ENCODE data around the gene TMEM182. TPM values are rescaled to one million over a fixed set of nuclear protein-coding genes. Genes with fewer than 3 reads are reported as not detected.

The TMEM182 gene
- total RNA-seq, 2 experiments from 2014 or later: 2.0 to 2.7 TPM

GRCh38 chr2:102839668-102840388 lies 78.0 kb downstream of the TMEM182 start:
- ChIA-PET POLR2A (no interaction called here), CTCF (interaction anchor here (0.6 to 1.1 kb wide), 2 partner anchors 24 to 34 kb away, joined by 3 read pairs; no protein-coding TSS in a partner anchor)
- no peaks in the 10 kb centered on the region for H3K27me3 Mint-ChIP-seq
- Histone ChIP-seq H3K4me1 (ENCODE audit: insufficient read depth, low read length) (no peaks in the 10 kb centered on the region), H3K27ac (ENCODE audit: low read depth in 1 of 2, low read length in 2 of 2) (no peak overlapping the region), H3K4me3 (ENCODE audit: low read length) (no peak overlapping the region), H3K27me3 (ENCODE audit: control insufficient read depth in 1 of 2, insufficient read depth in 2 of 2, low read length in 2 of 2) (no peaks in the 10 kb centered on the region), H3K36me3 (ENCODE audit: insufficient read depth, low read length) (no peaks in the 10 kb centered on the region), H3K9me3 (ENCODE audit: control insufficient read depth in 1 of 2, insufficient read depth in 1 of 2, low read length in 2 of 2) (no peaks in the 10 kb centered on the region)
- H3K9me3 Mint-ChIP-seq: no peaks in the 10 kb centered on the region
- no peaks in the 10 kb centered on the region for H3K36me3 Mint-ChIP-seq (ENCODE audit: low read depth)
- DNase-seq (peak in 6 of 14 experiments; percentile 6 to 50 (median 28)), ATAC-seq (ENCODE audit: poor library complexity) (no peak)
- TF ChIP-seq, protein P1, sequence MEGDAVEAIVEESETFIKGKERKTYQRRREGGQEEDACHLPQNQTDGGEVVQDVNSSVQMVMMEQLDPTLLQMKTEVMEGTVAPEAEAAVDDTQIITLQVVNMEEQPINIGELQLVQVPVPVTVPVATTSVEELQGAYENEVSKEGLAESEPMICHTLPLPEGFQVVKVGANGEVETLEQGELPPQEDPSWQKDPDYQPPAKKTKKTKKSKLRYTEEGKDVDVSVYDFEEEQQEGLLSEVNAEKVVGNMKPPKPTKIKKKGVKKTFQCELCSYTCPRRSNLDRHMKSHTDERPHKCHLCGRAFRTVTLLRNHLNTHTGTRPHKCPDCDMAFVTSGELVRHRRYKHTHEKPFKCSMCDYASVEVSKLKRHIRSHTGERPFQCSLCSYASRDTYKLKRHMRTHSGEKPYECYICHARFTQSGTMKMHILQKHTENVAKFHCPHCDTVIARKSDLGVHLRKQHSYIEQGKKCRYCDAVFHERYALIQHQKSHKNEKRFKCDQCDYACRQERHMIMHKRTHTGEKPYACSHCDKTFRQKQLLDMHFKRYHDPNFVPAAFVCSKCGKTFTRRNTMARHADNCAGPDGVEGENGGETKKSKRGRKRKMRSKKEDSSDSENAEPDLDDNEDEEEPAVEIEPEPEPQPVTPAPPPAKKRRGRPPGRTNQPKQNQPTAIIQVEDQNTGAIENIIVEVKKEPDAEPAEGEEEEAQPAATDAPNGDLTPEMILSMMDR (IDR thresholded peaks at IDR 0.05): peak; percentile 97
- no peak overlapping the region for H3K27ac Mint-ChIP-seq
- H3K4me3 Mint-ChIP-seq: no peak overlapping the region
- H3K4me1 Mint-ChIP-seq (ENCODE audit: low read depth): no peaks in the 10 kb centered on the region
- intact Hi-C loops (cut with DNase I, micrococcal nuclease): loop anchor here in 1 of 2 experiments (5.0 kb wide), 1 partner anchor 1607 kb away; no protein-coding TSS in a partner anchor

DNA sequence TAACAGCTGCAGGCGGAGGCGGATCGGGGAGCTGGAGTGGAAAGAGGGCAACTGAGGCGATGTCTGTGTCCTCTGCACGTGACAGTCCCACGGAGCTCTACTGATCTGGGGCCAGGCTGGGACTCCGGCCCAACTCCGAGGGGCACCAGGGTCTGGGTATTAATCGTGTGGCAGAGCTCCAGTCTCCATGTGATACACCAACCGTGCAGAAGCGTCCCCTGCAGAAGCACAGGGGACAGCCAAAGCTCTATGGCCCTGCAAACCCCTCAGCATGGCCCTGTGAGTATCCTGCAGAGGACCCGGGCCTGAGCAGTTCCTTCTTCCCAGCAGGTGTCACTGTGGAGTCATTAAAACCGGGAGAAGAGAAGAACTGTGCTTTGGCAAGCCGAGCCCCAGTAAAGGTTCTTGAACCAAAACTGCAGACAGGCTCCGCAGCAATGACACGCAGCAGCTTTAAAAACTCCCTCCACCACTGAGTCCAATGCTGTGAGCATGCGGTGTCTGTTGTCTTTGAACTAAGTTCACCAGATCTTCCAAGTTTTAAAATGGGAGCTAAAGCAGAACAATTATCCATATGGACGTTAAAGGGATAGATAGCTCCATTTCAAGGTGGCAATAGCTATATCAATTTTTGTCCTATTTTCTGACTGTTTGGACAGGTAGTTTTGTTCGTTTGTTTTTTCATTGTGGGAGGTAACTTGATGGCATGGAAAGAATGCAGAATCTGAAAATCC lies 79.4 kb downstream of the TMEM182 start:
- no peaks in the 10 kb centered on the region for H3K36me3 Mint-ChIP-seq (ENCODE audit: low read depth)
- intact Hi-C loops (cut with DNase I, micrococcal nuclease): loop anchor here in 1 of 2 experiments (5.0 kb wide), 1 partner anchor 1606 kb away; no protein-coding TSS in a partner anchor
- peak in 4 of 14 experiments; percentile 9 to 34 (median 20) for DNase-seq
- Histone ChIP-seq H3K9me3 (ENCODE audit: control insufficient read depth in 1 of 2, insufficient read depth in 1 of 2, low read length in 2 of 2) (no peaks in the 10 kb centered on the region), H3K36me3 (ENCODE audit: insufficient read depth, low read length) (no peaks in the 10 kb centered on the region), H3K4me3 (ENCODE audit: low read length) (no peak overlapping the region), H3K4me1 (ENCODE audit: insufficient read depth, low read length) (no peaks in the 10 kb centered on the region), H3K27ac (ENCODE audit: low read depth in 1 of 2, low read length in 2 of 2) (no peak overlapping the region), H3K27me3 (ENCODE audit: control insufficient read depth in 1 of 2, insufficient read depth in 2 of 2, low read length in 2 of 2) (no peaks in the 10 kb centered on the region)
- CTCF ChIA-PET: no interaction called here
- H3K4me3 Mint-ChIP-seq: no peak overlapping the region
- no peaks in the 10 kb centered on the region for H3K4me1 Mint-ChIP-seq (ENCODE audit: low read depth)
- TF ChIP-seq, protein P1 (IDR thresholded peaks at IDR 0.05): no peak
- H3K9me3 Mint-ChIP-seq: no peaks in the 10 kb centered on the region
- H3K27ac Mint-ChIP-seq: no peak overlapping the region
- peaks cover 7% of the 10 kb centered on the region for H3K27me3 Mint-ChIP-seq
- no peak for ATAC-seq (ENCODE audit: poor library complexity)
- POLR2A ChIA-PET: no interaction called here

DNA sequence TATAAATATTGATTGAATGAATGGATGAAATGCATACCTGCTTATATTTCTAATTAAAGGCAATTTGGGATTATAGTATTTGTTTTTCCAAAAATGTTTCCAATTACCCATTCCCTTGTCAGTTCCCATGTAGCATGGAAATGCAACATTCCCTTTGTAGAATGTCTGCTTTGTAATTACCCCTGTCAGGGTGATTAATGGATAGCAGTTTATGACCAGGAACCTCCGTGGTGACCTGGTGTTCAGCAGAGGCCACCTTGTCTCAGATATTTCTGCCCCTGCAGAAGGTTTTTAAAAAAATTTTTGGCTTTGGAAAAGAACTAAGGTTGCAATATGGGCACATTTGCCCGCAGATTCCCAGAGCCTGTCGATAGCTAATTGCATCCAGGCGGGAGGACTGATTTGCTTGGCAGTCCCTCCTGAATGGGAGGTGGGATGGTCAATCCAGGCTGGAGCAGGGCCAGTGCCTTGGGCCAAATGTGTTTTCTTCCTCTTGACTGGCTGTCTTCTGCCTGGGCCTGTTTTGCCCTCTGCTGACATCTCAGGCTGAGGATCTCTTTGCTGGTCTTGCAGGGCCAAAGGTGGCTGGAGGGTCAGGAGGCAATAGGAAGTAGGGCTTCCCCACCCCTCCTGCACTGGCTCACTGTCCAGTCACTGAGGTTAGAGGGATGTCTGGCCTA lies 82.1 kb downstream of the TMEM182 start:
- Histone ChIP-seq H3K4me3 (ENCODE audit: low read length) (no peak overlapping the region), H3K27me3 (ENCODE audit: control insufficient read depth in 1 of 2, insufficient read depth in 2 of 2, low read length in 2 of 2) (peaks cover 0 to 3% of the 10 kb centered on the region in 2 experiments), H3K36me3 (ENCODE audit: insufficient read depth, low read length) (no peaks in the 10 kb centered on the region), H3K9me3 (ENCODE audit: control insufficient read depth in 1 of 2, insufficient read depth in 1 of 2, low read length in 2 of 2) (peaks cover 0 to 4% of the 10 kb centered on the region in 2 experiments), H3K27ac (ENCODE audit: low read depth in 1 of 2, low read length in 2 of 2) (no peak overlapping the region), H3K4me1 (ENCODE audit: insufficient read depth, low read length) (no peaks in the 10 kb centered on the region)
- TF ChIP-seq, protein P1 (IDR thresholded peaks at IDR 0.05): no peak
- Mint-ChIP-seq H3K4me1 (ENCODE audit: low read depth) (no peaks in the 10 kb centered on the region), H3K36me3 (ENCODE audit: low read depth) (no peaks in the 10 kb centered on the region), H3K27ac (no peak overlapping the region), H3K9me3 (no peaks in the 10 kb centered on the region), H3K27me3 (peaks cover 24% of the 10 kb centered on the region), H3K4me3 (no peak overlapping the region)
- ChIA-PET CTCF (no interaction called here), POLR2A (no interaction called here)
- DNase-seq (no peak), ATAC-seq (ENCODE audit: poor library complexity) (no peak)
- intact Hi-C loops (cut with DNase I, micrococcal nuclease): loop anchor here in 1 of 2 experiments (5.0 kb wide), 1 partner anchor 1603 kb away; no protein-coding TSS in a partner anchor

Data from CD4-positive, alpha-beta T cell (primary cell).